SU-DHL-6 (cell line): ENCODE measurements around the gene FAM227A.

Experiments used
- CTCF ChIP-seq: fragments of 200-600 bp; sonication (generic); IDR thresholded peaks from one replicate; pipeline ENCODE4 v1.5.1; 2017; ENCODE audit warnings: antibody characterized with exemption, mild to moderate bottlenecking, low read length, moderate library complexity; ENCODE audit not compliant: insufficient read depth, poor library complexity, severe bottlenecking
- EZH2phosphoT487 ChIP-seq: fragments of 200-600 bp; sonication (generic), shearing (Covaris generic); conservative IDR thresholded peaks from 2 replicates; pipeline ENCODE4 v1.6.1; 2018; ENCODE audit warnings: mild to moderate bottlenecking, antibody characterized with exemption, low read length, moderate library complexity, mixed read lengths

- TF ChIP-seq CTCF: no peak
- no peak for TF ChIP-seq EZH2phosphoT487
Measured at GRCh38 chr22:38649841-38650522, 6.2 kb downstream of the FAM227A start.
